Spleen (tissue), 7 donors: ENCODE measurements around the gene PSMB7.

ENCODE experiments used
- CTCF ChIP-seq, 11 experiments: fragments of 200-600 bp in 7 of 11; fragments of 450-650 bp in 4 of 11; sonication (generic) in 4 of 11; IDR thresholded peaks in 8 of 11; conservative IDR thresholded peaks in 3 of 11; 1 replicate in 7 of 11; 2 replicates in 4 of 11; pipeline versions ENCODE4 v1.4.0 to v1.8.0; 2016 to 2021; ENCODE audit warnings: antibody characterized with exemption in 11 of 11, inconsistent platforms in 4 of 11, mild to moderate bottlenecking in 1 of 11
- POLR2A ChIP-seq, 3 donors: fragments of 450-650 bp; IDR thresholded peaks; one replicate each; pipeline ENCODE4 v1.5.1; 2017; ENCODE audit warnings: antibody characterized with exemption in 3 of 3, mild to moderate bottlenecking in 1 of 3
- donor health status: DM: no; HTN: no; CAD: no; lungs with moderate emphysema.
- donor health status: DM: no; HTN: no; CAD: no.
- donor health status: DM: no; HTN: no; CAD: no.

DNA sequence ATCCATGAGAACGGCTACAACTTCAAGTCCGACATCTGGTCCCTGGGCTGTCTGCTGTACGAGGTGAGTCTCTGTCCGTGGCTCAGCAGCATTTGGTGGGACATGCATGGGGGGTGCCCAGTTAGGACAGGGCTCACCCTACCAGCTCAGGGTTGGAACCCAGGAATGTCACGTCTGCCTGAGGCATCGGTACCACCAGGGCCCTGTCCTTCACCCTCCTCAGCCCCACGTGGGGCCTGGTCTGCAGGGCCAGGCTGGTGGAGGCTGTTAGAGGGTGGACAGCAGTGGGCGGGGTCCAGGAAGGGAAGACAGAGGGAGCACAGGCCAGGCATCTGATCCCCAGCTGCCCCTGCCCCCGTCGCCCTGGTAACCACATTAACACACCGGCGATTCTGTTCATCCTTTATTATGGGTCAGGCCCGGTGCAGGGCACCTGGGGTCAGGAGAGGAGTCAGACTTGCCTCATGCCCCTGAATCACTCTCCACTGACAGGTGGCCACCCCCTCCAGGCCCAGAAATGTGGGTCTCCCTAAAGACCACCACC, 75.6 kb downstream of the PSMB7 start:
- TF ChIP-seq CTCF (IDR thresholded peaks at IDR 0.05 in 8 of 11, conservative IDR thresholded peaks at IDR 0.05 in 3 of 11), result no peak
- TF ChIP-seq POLR2A (IDR thresholded peaks at IDR 0.05), result no peak
